Measurements from ENCODE around the gene HTR3C.
A peak's percentile ranks its signal among the peaks of the same experiment; 100 is the strongest.
"Not testable (repeated sequence)": the region's sequence is repeated elsewhere in the genome, so short reads cannot be mapped to it uniquely, and the experiment has no call there.

HTR3C gene

DNA sequence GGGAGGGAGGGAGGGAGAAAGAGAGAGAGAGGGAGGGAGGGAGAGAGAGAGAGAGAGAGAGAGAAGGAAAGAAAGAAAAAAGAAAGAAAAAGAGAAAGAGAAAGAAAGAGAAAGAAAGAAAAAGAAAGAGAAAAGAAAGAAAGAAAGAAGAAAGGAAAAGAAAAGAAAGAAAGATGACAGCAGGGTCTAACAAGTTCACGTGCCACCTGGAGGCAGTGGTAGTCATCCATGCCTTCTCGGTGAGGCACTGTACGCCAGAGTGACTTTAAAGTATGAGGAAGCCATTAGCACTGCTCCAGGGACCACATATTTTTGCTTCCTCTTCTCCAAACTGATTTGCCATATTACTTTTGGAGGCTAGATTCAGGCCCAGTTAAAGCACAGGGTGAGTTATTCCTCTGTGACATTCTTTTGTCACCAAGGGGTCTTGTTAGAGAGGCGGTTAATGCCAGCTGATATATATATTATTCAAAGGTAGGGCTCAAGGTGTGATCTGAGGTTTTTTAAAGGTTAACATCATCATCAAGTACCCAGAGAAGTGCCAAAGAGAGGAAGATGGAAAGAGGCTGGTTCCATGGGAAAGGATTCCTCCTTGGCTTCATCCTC is 21.6 kb upstream of the HTR3C start, which contains the start of gene HTR3D:
Gene HTR3D, plus strand, starts transcription at position 556 of the 606 bp plus-strand sequence. Its CDS starts 0 bp downstream, at position 556.
- no peak for DNase-seq (ENCODE audit: low read depth)

DNA sequence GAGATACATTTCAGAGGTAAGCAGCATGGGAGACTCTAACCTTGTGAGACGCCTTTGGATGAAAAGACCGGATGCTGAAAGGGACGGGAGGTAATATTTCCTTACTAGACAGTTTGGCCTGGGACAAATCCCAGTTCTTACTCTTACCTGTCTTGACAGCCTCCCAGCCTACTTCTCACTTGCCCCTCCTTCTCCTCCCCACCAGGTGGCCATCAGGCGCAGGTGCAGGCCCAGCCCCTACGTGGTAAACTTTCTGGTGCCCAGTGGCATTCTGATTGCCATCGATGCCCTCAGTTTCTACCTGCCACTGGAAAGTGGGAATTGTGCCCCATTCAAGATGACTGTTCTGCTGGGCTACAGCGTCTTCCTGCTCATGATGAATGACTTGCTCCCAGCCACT is 15.0 kb upstream of the HTR3C start:
- DNase-seq (ENCODE audit: low read depth) = no peak

DNA sequence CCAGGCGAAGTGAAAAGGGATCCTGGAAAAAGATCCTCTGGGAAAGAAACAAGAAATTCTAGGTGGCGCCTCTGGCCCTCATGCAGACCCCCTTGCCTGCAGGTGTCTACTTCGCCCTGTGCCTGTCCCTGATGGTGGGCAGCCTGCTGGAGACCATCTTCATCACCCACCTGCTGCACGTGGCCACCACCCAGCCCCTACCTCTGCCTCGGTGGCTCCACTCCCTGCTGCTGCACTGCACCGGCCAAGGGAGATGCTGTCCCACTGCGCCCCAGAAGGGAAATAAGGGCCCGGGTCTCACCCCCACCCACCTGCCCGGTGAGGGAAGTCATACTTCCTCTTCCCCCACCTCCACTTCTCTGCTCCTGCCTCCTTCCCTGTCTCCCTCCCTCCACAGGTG is 14.5 kb upstream of the HTR3C start:
- DNase-seq (ENCODE audit: low read depth) = not testable (repeated sequence)

DNA sequence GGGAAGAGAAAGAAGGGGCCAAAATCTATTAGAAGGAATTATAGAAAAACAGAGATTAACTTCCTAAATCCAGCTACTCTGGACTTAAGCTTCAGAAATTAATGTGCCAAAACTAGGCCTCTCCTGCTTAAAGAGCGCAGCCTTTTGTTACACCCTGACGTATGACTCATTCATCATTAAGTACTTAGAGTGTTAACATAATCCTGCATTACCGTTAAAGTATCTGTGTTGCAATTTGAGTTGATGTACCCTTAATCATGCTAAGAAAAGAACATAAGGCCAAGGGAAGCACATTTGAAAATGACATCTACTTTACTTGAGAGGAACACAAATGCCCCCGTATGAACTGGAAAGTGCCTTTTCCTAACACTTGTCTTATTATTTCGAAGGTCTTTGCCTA is 13.4 kb upstream of the HTR3C start:
- no peak for DNase-seq (ENCODE audit: low read depth)

DNA sequence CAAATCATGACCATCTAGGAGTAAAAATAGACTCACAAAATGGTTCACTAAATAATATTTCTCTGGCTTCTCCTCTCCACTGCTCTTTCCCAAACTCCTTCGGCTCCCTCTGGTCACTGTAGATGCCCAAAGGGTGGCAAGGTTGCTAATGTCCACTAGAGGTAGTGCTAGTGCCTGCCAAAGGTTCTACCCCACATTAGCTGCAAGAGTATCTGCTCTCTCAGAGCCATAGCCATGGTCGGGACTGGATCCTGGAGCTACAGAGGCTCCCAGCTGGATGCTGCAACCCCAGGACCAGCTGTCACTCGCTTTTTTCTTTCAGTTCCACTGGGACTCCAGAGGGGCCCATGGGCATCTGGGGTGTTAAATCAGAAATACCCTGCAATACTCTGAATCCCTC is 12.8 kb upstream of the HTR3C start:
- DNase-seq (ENCODE audit: low read depth) = no peak

DNA sequence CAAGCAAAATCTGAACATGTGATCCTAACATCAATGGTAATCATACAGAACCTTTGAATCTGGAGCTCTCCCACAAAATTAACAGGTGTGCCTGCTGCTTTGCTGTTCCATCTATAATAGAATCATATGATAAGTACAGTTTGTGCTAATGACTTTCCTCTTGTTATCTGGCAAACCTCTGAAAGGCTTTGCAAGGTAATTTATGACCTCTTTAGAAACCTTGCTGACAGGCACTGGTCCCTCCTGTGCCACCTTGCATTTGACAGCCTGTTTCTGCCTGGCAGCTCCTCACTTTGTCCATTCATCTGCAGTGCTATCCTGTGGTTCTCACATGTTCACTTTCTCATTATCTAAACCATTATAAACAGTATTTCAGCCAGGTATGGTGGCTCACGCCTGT is 10.2 kb upstream of the HTR3C start:
- no peak for DNase-seq (ENCODE audit: low read depth)

DNA sequence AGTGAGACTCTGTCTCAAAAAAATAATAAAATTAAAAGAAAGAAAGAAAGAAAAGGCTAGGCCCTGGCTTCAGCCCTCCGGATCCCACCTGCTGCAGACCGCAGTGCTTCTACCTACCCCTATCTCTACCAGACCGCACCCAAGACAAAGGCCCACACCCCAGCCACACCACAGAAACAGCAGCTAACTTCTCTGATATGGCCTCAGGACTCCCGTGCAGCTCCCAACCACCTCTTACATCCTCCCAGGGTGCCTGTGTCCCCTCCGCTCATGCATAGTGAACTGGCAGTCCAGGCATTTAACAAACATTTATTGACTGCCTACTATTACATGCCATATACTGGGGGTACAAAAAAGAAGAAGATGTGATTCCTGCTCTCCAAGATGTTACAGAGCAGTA is 6.9 kb upstream of the HTR3C start:
- no peak for DNase-seq (ENCODE audit: low read depth)

DNA sequence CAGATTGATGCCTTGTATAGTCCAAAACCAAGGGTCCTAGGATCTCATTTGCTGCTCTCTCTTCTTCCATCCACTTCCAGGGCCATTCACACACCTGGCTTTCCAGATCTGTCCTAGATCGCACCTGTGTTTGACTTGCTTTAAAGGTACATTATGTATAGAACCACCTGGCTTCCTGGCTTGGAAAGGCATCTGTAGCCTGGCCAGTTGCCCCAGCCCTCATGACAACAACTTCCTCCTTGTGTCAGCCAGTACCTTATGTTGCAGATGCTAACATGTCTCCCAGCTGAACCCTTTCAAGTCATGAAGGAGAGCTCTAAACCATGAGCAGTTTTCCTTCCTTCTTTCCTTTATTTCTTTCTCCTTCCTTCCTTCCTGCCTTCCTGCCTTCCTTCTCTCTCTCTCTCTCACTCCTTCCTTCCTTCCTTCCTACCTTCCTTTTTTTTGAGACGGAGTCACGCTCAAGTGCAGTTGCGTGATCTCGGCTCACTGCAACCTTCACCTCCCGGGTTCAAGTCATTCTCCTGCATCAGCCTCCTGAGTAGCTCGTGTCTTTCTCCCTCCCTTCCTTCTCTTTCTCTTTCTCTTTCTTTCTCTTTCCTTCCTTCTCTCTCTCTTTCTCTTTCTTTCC is 2.5 kb upstream of the HTR3C start:
- no peak for DNase-seq (ENCODE audit: low read depth)

DNA sequence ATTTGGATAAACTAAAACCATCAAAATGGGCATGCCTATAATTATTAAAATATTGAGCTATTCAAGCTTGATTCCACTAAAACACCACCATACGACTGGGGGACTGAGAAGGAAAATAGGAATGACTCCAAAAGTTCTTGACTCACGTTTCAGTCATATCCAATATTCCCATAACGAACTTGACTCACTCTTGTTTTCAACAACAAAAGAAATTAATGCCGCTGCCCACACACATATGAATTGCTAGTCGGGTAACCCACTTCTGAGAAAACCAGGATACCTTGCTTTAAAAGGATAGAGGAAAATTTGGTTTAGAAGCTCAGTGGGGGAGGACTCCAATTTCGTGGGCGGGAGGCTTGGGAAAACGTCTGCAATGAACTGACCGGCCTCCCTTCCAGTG is 5.2 kb downstream of the HTR3C start:
- DNase-seq (ENCODE audit: low read depth) = peak; percentile 2

DNA sequence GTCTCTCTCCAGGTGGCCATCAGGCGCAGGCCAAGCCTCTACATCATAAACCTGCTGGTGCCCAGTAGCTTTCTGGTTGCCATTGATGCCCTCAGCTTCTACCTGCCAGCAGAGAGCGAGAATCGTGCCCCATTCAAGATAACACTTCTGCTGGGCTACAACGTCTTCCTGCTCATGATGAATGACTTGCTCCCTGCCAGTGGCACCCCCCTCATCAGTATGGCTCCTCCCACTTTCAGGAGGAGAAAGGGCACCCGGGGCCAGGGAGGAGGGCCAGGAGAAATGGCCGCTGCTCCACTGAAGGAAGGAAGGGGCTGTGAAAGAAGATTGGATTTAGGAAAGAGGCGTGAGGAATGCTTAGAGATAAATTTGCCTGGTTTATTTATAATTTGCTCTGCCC is 6.6 kb downstream of the HTR3C start:
- no peak for DNase-seq (ENCODE audit: low read depth)

DNA sequence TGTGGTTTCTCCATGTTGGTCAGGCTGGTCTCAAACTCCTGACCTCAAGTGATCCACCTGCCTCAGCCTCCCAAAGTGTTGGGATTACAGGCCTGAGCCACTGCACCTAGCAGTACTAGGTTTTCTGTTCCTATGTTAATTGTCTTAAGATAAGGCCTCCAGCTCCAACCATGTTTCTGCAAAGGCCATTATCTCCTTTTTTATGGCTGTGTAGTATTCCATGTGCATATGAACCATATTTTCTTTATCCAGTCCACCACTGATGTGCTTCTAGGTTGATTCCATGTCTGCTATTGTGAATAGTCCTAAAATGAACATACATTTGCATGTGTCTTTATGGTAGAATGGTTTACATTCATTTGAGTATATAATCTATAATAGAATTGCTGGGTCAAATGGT is 9.8 kb downstream of the HTR3C start:
- no peak for DNase-seq (ENCODE audit: low read depth)

DNA sequence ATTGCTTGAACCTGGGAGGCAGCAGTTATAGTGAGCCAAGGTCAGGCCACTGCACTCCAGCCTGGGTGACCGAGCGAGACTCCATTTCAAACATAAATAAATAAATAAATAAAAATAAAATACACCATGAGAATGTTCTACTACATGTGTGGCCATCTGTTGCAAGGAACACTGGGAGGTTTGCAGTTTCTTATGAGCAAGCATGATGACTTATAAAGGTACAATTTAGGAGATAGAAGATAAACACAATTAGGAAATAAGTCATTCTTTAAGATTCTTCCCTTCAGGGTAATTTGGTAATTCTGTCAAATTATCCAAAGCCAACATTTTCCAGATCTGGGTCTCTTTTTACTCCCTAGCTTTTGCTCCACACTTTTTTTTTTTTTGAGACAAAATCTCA is 13.4 kb downstream of the HTR3C start:
- DNase-seq (ENCODE audit: low read depth) = no peak

DNA sequence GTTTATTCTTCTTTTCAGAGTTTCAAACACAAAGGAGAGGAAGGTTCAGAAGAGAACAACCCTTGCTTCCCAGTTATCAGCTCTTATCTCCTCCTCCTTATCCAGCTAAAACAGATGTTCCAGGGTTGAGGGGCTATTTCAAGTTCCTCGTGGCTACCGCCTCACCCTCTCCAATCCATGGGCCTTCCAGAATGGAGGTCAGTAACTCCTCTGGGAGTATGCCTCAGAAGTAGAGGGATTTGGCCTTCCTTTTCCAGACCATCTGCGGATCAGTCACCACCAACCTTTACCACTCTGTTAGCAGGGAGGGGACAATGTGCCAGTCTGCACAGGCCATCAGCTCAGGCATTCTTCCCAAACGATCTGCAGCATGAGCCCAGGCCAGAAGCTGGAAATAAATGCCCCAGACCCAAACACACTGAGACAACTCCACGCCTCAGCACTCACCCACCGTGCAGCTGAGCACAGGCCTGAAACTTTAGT is 14.8 kb downstream of the HTR3C start:
- DNase-seq (ENCODE audit: low read depth) = no peak

DNA sequence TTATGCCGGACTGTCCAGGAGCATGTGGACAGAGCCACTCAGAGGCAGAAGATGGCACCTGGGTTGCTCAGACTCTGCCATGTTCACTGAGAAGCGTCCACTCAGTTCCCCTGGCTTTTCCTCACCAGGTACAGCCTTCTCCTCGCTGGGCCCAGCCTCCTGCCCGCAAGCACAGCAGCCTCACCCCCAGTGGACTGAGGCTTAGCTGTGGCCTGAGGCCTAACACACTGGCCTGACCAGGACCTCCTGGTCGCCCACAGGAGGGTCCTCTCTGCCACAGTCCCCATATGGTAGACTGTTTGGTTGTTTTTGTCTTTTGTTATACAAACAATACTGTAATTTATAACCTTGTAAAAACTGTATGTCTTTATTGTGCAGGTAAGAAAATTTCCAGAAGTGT is 15.5 kb downstream of the HTR3C start:
- DNase-seq (ENCODE audit: low read depth) = no peak

DNA sequence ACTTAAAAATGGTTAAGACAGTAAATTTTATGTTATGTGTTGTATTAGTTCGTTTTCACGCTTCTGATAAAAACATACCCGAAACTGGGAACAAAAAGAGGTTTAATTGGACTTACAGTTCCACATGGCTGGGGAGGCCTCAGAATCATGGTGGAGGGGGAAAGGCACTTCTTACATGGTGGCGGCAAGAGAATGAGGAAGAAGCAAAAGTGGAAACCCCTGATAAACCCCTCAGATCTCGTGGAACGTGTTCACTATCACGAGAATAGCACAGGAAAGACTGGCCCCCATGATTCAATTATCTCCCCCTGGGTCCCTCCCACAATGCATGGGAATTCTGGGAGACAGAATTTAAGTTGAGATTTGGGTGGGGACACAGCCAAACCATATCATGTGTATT is 18.3 kb downstream of the HTR3C start:
- not testable (repeated sequence) for DNase-seq (ENCODE audit: low read depth)

DNA sequence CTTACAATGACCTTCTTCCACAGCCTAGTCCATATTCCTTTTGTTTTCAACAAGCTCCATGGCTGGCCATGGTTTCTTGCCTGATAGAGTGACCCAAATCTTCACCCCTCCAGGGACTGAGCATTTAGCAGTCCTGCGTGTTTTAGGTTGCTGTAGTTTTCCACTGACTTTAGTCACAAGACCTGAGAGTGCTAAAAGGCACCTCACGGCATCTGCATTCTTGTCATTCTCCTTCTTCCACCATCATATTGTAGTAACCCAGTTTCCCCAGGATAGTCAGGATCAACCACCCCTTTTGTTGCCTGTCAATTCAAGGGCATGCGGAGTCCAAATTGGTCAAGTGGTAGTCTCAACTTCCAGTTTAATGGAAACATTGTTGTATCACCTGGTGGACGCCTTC is 20.8 kb downstream of the HTR3C start:
- no peak for DNase-seq (ENCODE audit: low read depth)

DNA sequence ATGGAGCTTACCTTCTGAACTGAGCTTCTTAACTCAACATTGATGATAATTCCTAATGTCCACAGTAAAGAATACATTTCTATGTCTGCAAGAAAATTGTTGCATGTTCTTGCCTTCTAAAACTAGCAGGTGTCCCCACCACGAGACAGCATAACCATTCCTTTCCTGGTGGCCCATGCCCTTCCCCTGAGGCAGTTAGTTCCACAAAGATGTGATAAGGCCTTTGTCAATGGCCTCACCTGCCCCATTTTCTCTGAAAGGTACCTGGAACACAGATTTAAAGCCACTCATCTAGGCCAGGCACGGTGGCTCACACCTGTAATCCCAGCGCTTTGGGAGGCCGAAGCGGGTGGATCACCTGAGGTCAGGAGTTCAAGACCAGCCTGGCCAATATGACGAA is 23.1 kb downstream of the HTR3C start:
- no peak for DNase-seq (ENCODE audit: low read depth)

DNA sequence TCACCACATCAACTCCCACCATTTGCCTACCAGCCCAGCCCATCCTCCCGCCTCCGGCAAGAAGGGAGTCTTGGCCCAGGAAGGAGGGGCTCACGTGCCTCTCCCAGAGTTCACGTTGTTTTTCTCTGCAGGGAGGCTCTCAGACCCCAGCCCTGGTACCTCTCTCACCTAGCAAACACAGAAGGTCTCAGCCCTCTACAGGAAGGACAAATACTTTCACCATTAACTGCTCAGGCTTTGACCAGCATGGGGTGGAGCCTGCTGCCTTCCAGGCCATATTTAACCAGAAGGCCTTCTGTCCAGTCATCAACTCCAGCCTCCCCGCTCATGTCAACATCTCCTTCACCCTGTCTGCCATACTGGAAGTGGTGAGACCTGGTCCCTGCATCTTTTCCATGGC is 25.0 kb downstream of the HTR3C start:
- no peak for DNase-seq (ENCODE audit: low read depth)

DNA sequence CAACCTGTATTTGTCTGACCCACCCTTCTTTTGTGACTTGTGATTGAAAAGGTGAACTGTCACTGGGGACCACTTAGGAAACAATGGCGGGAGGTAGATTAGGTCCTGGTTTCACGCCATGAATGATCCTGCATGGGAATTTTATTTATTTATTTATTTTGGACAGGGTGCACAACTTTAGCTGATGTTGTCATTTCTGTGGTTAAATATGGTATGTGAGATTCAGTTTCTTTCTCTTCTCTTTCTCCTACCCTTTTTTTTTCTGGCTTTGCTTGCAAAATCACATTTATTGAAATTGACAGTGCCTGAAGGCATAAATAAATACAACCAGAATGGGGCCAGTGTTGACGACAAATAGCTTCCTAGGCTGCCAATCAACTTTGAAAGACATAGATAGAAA is 26.0 kb downstream of the HTR3C start:
- DNase-seq (ENCODE audit: low read depth) = peak; percentile 1

DNA sequence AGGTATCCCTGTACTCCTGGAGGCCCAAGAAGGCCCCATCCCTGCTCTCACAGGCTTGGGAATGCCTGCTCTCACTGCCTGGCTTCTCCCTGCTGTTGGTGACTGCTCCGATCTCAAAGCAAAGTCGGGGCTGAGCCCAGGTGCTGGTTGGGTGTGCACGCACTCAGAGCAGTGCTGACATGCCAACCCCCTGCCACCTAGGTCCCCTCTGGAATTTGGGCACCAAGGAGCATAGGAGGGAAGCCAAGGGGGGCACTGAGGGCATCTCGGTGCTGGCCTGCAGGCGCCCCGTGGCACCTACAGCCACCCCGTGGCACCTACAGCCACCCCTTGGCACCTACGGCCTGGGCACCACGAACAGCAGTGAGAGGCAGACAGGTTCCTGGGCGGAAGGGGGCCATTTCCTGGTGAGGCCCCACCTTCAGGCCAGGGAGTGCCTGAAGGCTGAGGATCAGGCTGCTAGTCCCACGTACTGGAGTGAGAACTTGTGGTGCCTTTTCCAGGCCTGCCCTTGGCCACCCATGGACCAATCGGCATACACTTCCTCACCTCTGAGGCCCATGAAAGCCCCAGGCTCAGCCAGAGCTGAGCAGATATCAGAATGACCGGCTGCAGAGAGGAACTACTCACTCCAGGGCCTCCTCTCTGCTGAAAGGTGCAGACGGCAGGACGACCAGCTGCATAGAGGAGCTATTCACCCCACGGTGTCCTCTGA is 28.4 kb downstream of the HTR3C start:
- DNase-seq (ENCODE audit: low read depth) = no peak

DNA sequence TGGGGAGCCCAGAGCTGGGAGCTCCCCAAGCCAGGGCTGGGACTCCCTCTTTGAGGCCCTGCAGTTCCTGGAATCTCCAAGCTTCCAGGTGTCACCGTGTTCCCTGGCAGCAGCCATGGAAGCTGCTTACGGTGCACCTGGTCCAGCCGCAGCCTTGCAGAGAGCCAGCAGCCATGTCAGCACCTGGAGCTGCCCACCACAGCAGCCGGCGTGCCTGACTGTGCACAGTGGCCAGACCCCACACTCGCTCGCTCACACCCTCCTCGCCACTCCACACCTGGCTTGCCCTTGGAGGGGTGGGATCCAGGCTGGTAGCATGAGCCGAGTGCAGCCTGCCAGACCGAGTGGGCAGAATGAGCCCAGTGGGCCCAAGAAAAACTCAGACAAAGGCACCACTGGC is 29.2 kb downstream of the HTR3C start:
- no peak for DNase-seq (ENCODE audit: low read depth)

DNA sequence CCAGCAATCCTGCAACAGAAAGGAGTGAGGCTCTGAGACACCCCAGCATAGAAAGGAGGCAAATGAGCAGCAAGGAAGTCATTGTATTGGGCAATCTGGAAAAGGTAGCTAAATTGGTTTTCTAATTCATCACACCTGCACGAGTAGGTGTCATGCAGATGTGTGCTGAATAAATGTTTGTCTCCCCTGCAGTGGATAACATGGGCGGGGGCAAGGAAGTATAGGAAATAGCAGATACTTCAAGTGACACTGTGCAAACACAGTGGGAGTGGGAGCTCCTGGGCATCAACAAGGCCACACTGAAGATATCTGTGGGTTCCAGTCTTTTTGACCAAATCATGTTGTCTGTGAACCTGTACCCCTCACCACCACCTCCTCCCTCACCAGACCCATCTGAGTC is 29.6 kb downstream of the HTR3C start:
- no peak for DNase-seq (ENCODE audit: low read depth)

DNA sequence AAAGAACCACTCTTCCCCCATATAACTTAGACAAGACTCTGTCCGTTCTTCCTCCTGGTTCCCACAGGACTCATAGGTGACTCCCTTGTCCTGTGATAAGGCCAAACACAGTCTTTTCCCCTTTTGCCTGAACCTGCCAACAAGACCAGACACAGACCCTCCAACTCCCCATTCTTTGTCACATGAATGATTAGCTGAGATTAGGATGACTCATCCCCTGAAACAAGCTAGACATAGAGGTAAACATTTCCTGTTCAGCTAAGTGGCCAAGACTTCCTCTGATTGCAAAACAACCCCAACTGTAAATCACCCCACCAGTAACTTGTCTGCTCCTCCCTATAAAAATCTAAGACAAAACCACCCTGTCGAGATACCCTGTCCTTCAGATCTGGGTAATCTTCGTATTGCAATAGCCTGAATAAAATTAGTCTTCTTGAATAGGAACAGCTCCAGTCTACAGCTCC is 32.6 kb downstream of the HTR3C start:
- no peak for DNase-seq (ENCODE audit: low read depth)

Measured in fibroblast of the conjunctiva (primary cell).